Esophagus muscularis mucosa (tissue), 4 donors: ENCODE data around the gene SULT1C2. TPM values are rescaled to one million over a fixed set of nuclear protein-coding genes. Genes with fewer than 3 reads are reported as not detected.
"Not testable (repeated sequence)": the region's sequence is repeated elsewhere in the genome, so short reads cannot be mapped to it uniquely, and the experiment has no call there.

Experiments used
- DNase-seq: peaks from one replicate; pipeline ENCODE4 v3.0.0-alpha.2; 2017; ENCODE audit errors: extremely low spot score
- H3K27ac ChIP-seq, 4 donors: fragments of 200-600 bp; sonication (generic); replicated peaks in 1 of 4; 1 replicate in 3 of 4; 2 replicates in 1 of 4; pipeline ENCODE4 v1.5.1; 2016 to 2019; ENCODE audit warnings: mild to moderate bottlenecking in 1 of 4
- H3K27me3 ChIP-seq, 4 donors: fragments of 200-600 bp; sonication (generic); one replicate each; pipeline versions ENCODE4 v1.5.1 to v1.6.0; 2016 to 2019
- H3K36me3 ChIP-seq, 4 donors: fragments of 200-600 bp; sonication (generic); one replicate each; pipeline ENCODE4 v1.5.1; 2016 to 2019
- H3K4me1 ChIP-seq, 4 donors: fragments of 200-600 bp; sonication (generic); one replicate each; pipeline ENCODE4 v1.5.1; 2016 to 2019
- H3K4me3 ChIP-seq, 4 donors: fragments of 200-600 bp; sonication (generic); 1 replicate in 2 of 4; 2 replicates in 2 of 4; pipeline ENCODE4 v1.5.1; 2016 to 2019; ENCODE audit warnings: mild to moderate bottlenecking in 4 of 4, moderate library complexity in 1 of 4
- H3K9me3 ChIP-seq, 4 donors: fragments of 200-600 bp; sonication (generic); 1 replicate in 3 of 4; 2 replicates in 1 of 4; pipeline ENCODE4 v1.5.1; 2016 to 2019
- EP300 ChIP-seq: sonication (generic); formaldehyde crosslinking; IDR thresholded peaks from one replicate; pipeline ENCODE4 v1.6.1; 2017; ENCODE audit warnings: antibody characterized with exemption
- POLR2A ChIP-seq: fragments of 450-650 bp; IDR thresholded peaks from one replicate; pipeline ENCODE4 v1.6.1; 2017; ENCODE audit warnings: antibody characterized with exemption, moderate library complexity, mild to moderate bottlenecking, low read depth
- POLR2AphosphoS5 ChIP-seq, 2 donors: sonication (generic); formaldehyde crosslinking; IDR thresholded peaks; one replicate each; pipeline ENCODE4 v1.6.1; 2017; ENCODE audit warnings: antibody characterized with exemption in 2 of 2
- whole genome bisulfite sequencing: methylation state at CpG from one replicate; pipeline ENCODE4 v1.1.5; 2018; 5-methylcytosine and 5-hydroxymethylcytosine counted together
- intact Hi-C: fragments of 100-400 bp; cut with DNase I; formaldehyde crosslinking; loops from one replicate; pipeline ENCODE4 v1.15.1; 2023
- total RNA-seq, 4 donors: library from RNA; depleted of rRNA; stranded (reverse); fragments of >200 nt; gene quantifications; one replicate each; pipeline versions ENCODE4 v1.1.0 to v1.2.1, GENCODE V29; 2016
- TF ChIP-seq, protein P1 (sequence below), 3 experiments: fragments of 200-600 bp in 2 of 3; fragments of 450-650 bp in 1 of 3; sonication (generic) in 2 of 3; IDR thresholded peaks; one replicate each; pipeline ENCODE4 v1.5.1; 2017 to 2019; ENCODE audit warnings: antibody characterized with exemption in 3 of 3, mild to moderate bottlenecking in 2 of 3, moderate library complexity in 1 of 3

Gene SULT1C2
- total RNA-seq, 4 donors from 2014 or later, result 0.66 to 1.0 TPM; not detected in 2

DNA sequence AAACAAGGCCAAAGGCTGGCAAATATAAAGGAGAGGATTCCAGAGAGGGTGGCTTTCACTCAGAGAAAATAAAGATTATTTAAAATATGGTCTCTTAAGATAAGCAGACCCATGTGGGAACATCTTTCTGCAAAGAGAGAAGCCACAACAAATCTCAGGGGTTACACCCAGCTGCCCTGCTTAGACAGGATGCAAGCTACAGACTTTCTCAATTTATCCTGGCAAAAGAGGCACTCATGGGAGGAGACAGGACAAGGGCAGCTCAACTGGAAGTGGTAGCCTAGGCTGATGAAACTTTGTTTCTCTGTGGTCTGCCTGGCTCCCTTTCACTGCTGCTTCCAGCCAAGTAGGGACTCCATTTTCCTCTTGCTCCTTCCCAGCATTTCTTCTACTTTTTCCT lies 63.2 kb downstream of the SULT1C2 start:
- Histone ChIP-seq H3K4me1 (no peaks in the 10 kb centered on the region), H3K27me3 (no peaks in the 10 kb centered on the region), H3K27ac (no peak overlapping the region), H3K4me3 (no peak overlapping the region), H3K36me3 (no peaks in the 10 kb centered on the region), H3K9me3 (no peaks in the 10 kb centered on the region)
- no peak for DNase-seq
- TF ChIP-seq POLR2A, result no peak
- intact Hi-C loops, result loop anchor here (10.0 kb wide), 1 partner anchor 233 kb away; no protein-coding TSS in a partner anchor

DNA sequence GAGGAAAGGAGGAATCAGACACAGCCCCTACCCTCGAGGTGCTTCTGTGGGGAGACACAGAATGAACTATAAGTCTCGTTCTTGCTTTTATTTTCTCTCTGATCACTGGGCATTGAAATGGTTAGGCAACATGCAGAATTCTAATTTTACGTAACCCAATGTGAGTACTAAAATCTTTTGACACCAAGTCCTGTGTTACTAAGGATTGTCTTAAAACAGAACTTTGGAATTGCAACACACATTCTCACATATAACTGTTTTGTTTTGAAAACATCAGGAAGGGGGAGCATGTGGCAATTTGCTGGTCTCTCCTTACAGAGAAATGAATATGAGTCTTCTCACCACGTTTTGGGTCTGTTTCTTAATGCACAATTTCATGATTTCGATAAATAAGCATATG lies 65.4 kb downstream of the SULT1C2 start:
- TF ChIP-seq EP300 (no peak), POLR2A (no peak), POLR2AphosphoS5 (IDR thresholded peaks at IDR 0.05) (no peak)
- TF ChIP-seq, protein P1, sequence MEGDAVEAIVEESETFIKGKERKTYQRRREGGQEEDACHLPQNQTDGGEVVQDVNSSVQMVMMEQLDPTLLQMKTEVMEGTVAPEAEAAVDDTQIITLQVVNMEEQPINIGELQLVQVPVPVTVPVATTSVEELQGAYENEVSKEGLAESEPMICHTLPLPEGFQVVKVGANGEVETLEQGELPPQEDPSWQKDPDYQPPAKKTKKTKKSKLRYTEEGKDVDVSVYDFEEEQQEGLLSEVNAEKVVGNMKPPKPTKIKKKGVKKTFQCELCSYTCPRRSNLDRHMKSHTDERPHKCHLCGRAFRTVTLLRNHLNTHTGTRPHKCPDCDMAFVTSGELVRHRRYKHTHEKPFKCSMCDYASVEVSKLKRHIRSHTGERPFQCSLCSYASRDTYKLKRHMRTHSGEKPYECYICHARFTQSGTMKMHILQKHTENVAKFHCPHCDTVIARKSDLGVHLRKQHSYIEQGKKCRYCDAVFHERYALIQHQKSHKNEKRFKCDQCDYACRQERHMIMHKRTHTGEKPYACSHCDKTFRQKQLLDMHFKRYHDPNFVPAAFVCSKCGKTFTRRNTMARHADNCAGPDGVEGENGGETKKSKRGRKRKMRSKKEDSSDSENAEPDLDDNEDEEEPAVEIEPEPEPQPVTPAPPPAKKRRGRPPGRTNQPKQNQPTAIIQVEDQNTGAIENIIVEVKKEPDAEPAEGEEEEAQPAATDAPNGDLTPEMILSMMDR (IDR thresholded peaks at IDR 0.05), result no peak
- no peak for DNase-seq
- WGBS, result 75% methylated on average over 5 of the region's 5 CpGs
- no peaks in the 10 kb centered on the region for H3K36me3 ChIP-seq
- H3K27me3 ChIP-seq, result no peaks in the 10 kb centered on the region
- H3K4me1 ChIP-seq, result no peaks in the 10 kb centered on the region
- intact Hi-C loops, result loop anchor here (10.0 kb wide), 1 partner anchor 231 kb away; no protein-coding TSS in a partner anchor
- no peaks in the 10 kb centered on the region for H3K9me3 ChIP-seq
- H3K27ac ChIP-seq, result no peak overlapping the region
- H3K4me3 ChIP-seq, result no peak overlapping the region

DNA sequence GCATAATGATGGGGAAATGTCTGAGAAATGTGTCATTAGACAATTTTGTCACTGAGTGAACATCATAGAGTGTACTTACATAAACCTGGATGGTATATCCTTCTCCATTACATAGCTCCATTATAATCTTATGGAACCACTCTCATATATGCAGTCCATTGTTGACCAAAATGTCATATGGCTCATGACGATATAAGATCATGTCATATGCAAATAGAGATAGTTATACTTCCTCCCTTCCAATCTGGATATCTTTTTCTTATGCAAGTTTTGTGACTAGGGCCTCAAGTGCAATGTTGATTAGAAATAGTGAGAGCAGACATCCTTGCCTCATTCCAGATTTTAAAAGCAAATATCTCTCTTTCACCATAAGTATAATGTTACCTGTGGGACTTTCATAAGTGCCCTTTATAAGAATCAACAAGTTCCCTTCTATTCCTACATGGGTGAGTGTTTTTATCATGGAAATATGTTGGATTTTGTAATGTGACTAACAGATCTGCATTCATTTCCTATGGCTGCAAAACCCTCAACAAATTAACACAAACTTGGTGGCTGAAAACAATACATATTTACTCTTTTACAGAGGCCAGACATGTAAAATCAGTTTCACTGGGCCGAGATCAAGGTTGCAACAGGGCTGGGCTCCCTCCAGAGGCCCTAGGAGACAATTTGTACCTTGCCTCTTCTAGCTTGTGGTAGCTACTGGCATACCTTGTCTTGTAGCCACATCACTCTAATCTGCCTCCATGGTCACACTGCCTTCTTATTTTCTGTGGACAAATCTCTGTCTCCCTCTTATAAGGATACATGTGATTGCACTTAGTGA lies 67.4 kb downstream of the SULT1C2 start:
- no peaks in the 10 kb centered on the region for H3K36me3 ChIP-seq
- no peak overlapping the region for H3K27ac ChIP-seq
- 82% methylated on average over 2 of the region's 2 CpGs for WGBS
- H3K27me3 ChIP-seq, result no peaks in the 10 kb centered on the region
- H3K9me3 ChIP-seq, result no peaks in the 10 kb centered on the region
- H3K4me1 ChIP-seq, result no peaks in the 10 kb centered on the region
- TF ChIP-seq POLR2A, result no peak
- TF ChIP-seq, protein P1 (IDR thresholded peaks at IDR 0.05), result no peak
- intact Hi-C loops, result loop anchor here (10.0 kb wide), 1 partner anchor 229 kb away; no protein-coding TSS in a partner anchor
- DNase-seq, result no peak
- H3K4me3 ChIP-seq, result no peak overlapping the region

DNA sequence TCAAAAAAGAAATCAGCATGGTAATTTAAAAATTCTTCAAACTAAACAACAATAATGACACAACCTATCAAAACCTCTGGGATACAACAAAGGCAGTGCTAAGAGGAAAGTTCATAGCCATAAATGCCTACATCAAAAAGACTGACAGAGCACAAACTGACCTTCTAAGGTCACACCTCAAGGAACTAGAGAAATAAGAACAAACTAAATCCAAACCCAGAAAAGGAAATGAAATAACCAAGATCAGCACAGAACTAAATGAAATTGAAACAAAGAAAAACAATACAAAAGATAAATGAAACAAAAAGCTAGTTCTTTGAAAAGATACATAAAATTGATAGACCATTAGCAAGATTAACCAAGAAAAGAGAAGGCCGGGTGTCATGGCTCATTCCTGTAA lies 70.6 kb downstream of the SULT1C2 start:
- H3K9me3 ChIP-seq, H3K36me3 ChIP-seq, DNase-seq, H3K27me3 ChIP-seq, H3K27ac ChIP-seq, H3K4me3 ChIP-seq, H3K4me1 ChIP-seq: not testable (repeated sequence)
- 91% methylated on average over 1 of the region's 1 CpG for WGBS
- intact Hi-C loops, result loop anchor here (10.0 kb wide), 1 partner anchor 225 kb away; no protein-coding TSS in a partner anchor

Other genes with a start within 250 kb of the SULT1C2 start
- not detected for gene SULT1C3, start 48.9 kb upstream of the SULT1C2 start, total RNA-seq
- 1 to 10 TPM; 1.7 to 5.2 (median 3.7) TPM for gene SULT1C4, start 89.1 kb downstream of the SULT1C2 start, total RNA-seq
- gene GCC2, start 160.3 kb downstream of the SULT1C2 start, total RNA-seq, result 10 to 100 TPM; 20.8 to 33.6 (median 23.0) TPM
- 100 to 1,000 TPM in 3 of 4 donors, 10 to 100 TPM in 1; 71.0 to 141 (median 123) TPM for gene LIMS1, start 245.6 kb downstream of the SULT1C2 start, total RNA-seq